GM21825 (cell line): Measurements from ENCODE around the gene CPE.

Source experiments
- ATAC-seq: cut with Tn5 transposase; IDR thresholded peaks from one replicate; pipeline ENCODE4 v1.9.1; 2021; ENCODE audit warnings: mild to moderate bottlenecking, moderate library complexity; ENCODE audit not compliant: unreplicated experiment

CPE gene

GRCh38 chr4:165505958-165506837, 127.4 kb downstream of the CPE start:
- ATAC-seq = no peak

- no peak for ATAC-seq
Measured at GRCh38 chr4:165506849-165507248, 128.0 kb downstream of the CPE start.

GRCh38 chr4:165507381-165507780, 128.6 kb downstream of the CPE start:
- no peak for ATAC-seq

GRCh38 chr4:165508372-165509120, 129.7 kb downstream of the CPE start:
- no peak for ATAC-seq

- no peak for ATAC-seq
Measured at GRCh38 chr4:165512424-165512823, 133.6 kb downstream of the CPE start.

- ATAC-seq = no peak
Measured at GRCh38 chr4:165514739-165515138, 135.9 kb downstream of the CPE start.

GRCh38 chr4:165515201-165515600, 136.4 kb downstream of the CPE start:
- no peak for ATAC-seq

- ATAC-seq = no peak
Measured at GRCh38 chr4:165516281-165516833, 137.5 kb downstream of the CPE start.

- ATAC-seq = no peak
Measured at GRCh38 chr4:165517216-165517615, 138.4 kb downstream of the CPE start.

- ATAC-seq = no peak
Measured at GRCh38 chr4:165518024-165518616, 139.3 kb downstream of the CPE start.

- ATAC-seq = no peak
Measured at GRCh38 chr4:165518686-165519085, 139.9 kb downstream of the CPE start.

GRCh38 chr4:165519591-165519990, 140.8 kb downstream of the CPE start:
- ATAC-seq = no peak

- no peak for ATAC-seq
Measured at GRCh38 chr4:165520086-165520485, 141.3 kb downstream of the CPE start.

- no peak for ATAC-seq
Measured at GRCh38 chr4:165522050-165522449, 143.2 kb downstream of the CPE start.

- ATAC-seq = no peak
Measured at GRCh38 chr4:165524532-165525190, 145.9 kb downstream of the CPE start.

GRCh38 chr4:165532976-165533375, 154.2 kb downstream of the CPE start:
- ATAC-seq = no peak

GRCh38 chr4:165537028-165537648, 158.3 kb downstream of the CPE start:
- ATAC-seq = peak; percentile 69

- ATAC-seq = no peak
Measured at GRCh38 chr4:165539801-165540200, 161.0 kb downstream of the CPE start.

GRCh38 chr4:165540206-165540830, 161.5 kb downstream of the CPE start:
- no peak for ATAC-seq
